ENCODE data around the gene C3orf80. TPM values are rescaled to one million over a fixed set of nuclear protein-coding genes. Genes with fewer than 3 reads are reported as not detected.
"Not testable (repeated sequence)": the region's sequence is repeated elsewhere in the genome, so short reads cannot be mapped to it uniquely, and the experiment has no call there.

The C3orf80 gene
- total and polyA plus RNA-seq, 4 donors, result 0.13 to 1.1 (median 0.45) TPM

DNA sequence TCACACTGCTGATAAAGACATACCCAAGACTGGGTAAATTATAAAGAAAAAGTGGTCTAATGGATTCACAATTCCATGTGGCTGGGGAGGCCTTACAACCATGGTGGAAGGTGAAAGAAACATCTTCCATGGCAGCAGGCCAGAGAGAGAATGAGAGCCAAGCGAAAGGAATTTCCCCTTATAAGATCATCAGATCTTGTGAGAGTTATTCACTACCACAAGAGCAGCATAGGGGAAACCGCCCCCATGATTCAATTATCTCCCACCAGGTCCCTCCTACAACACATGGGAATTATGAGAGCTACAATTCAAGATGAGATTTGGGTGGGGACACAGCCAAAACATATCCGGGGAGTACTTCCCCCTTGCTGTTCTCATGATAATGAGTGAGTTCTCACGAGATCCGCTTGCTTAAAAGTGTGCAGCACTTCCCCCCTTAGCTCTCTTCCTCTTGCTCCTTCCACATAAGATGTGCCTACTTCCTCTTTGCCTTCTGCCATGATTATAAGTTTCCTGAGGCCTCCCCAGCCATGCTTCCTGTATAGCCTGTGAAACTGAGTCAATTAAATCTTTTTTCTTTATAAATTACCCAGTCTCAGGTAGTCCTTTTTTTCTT is 20.7 kb upstream of the C3orf80 start:
- DNase-seq; H3K9me3 ChIP-seq (ENCODE audit: control insufficient read depth, low read length); H3K27me3 ChIP-seq (ENCODE audit: control insufficient read depth in 1 of 2, insufficient read depth in 2 of 2, low read length in 1 of 2); H3K36me3 ChIP-seq (ENCODE audit: control insufficient read depth in 1 of 2, insufficient read depth in 2 of 2, low read length in 1 of 2); H3K4me3 ChIP-seq (ENCODE audit: low read length in 2 of 2); H3K4me1 ChIP-seq (ENCODE audit: control insufficient read depth in 1 of 2, insufficient read depth in 2 of 2, low read length in 2 of 2); ATAC-seq (ENCODE audit: low FRiP score); intact Hi-C loops (cut with DNase I); H3K27ac ChIP-seq (ENCODE audit: low read depth in 1 of 2, low read length in 2 of 2): not testable (repeated sequence)
- 88 to 92% methylated on average over 5 of the region's 5 CpGs for WGBS, 2 donors

- H3K9me3 ChIP-seq (ENCODE audit: control insufficient read depth, low read length), result peaks cover 2% of the 10 kb centered on the region
- DNase-seq (no peak), ATAC-seq (ENCODE audit: low FRiP score) (no peak)
- intact Hi-C loops (cut with DNase I), result no loop called here
- H3K27ac ChIP-seq (ENCODE audit: low read depth in 1 of 2, low read length in 2 of 2), result no peak overlapping the region
- no peak overlapping the region for H3K4me3 ChIP-seq (ENCODE audit: low read length in 2 of 2)
- H3K4me1 ChIP-seq (ENCODE audit: control insufficient read depth in 1 of 2, insufficient read depth in 2 of 2, low read length in 2 of 2), result no peaks in the 10 kb centered on the region
- no peaks in the 10 kb centered on the region for H3K27me3 ChIP-seq (ENCODE audit: control insufficient read depth in 1 of 2, insufficient read depth in 2 of 2, low read length in 1 of 2)
- 38 to 49% methylated on average over 4 of the region's 4 CpGs for WGBS, 2 donors
- H3K36me3 ChIP-seq (ENCODE audit: control insufficient read depth in 1 of 2, insufficient read depth in 2 of 2, low read length in 1 of 2), result no peaks in the 10 kb centered on the region
These were observed 19.6 kb upstream of the C3orf80 start for GRCh38 chr3:160205606-160206005.

DNA sequence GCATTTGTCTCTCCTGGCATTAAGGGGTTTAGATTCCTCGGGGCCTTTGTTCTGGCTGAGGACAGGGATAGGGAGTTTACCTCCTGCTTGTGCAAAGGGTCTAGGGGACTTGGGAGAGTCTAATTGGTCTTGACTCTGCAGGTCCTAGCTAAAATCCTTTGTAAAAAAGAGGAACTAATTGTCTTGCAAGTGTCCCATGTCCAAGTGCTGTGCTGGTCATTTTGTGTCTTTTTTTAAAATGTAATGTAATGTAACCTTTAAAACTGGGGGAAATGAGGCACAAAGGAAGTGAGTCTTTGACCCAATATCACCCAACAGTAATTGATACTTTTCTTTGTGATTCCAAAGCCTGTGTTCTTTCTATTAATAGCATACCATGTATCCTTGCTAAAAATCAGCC is 14.9 kb upstream of the C3orf80 start:
- Histone ChIP-seq H3K27me3 (ENCODE audit: control insufficient read depth in 1 of 2, insufficient read depth in 2 of 2, low read length in 1 of 2) (no peaks in the 10 kb centered on the region), H3K4me3 (ENCODE audit: low read length in 2 of 2) (no peak overlapping the region), H3K4me1 (ENCODE audit: control insufficient read depth in 1 of 2, insufficient read depth in 2 of 2, low read length in 2 of 2) (no peaks in the 10 kb centered on the region), H3K27ac (ENCODE audit: low read depth in 1 of 2, low read length in 2 of 2) (no peak overlapping the region), H3K9me3 (ENCODE audit: control insufficient read depth, low read length) (no peaks in the 10 kb centered on the region), H3K36me3 (ENCODE audit: control insufficient read depth in 1 of 2, insufficient read depth in 2 of 2, low read length in 1 of 2) (no peaks in the 10 kb centered on the region)
- 90 to 95% methylated on average over 1 of the region's 1 CpG for WGBS, 2 donors
- intact Hi-C loops (cut with DNase I), result no loop called here
- no peak for DNase-seq
- no peak for ATAC-seq (ENCODE audit: low FRiP score)

- no peak overlapping the region for H3K27ac ChIP-seq (ENCODE audit: low read depth in 1 of 2, low read length in 2 of 2)
- no peaks in the 10 kb centered on the region for H3K9me3 ChIP-seq (ENCODE audit: control insufficient read depth, low read length)
- H3K4me1 ChIP-seq (ENCODE audit: control insufficient read depth in 1 of 2, insufficient read depth in 2 of 2, low read length in 2 of 2), result no peaks in the 10 kb centered on the region
- no peak for DNase-seq
- no peak overlapping the region for H3K4me3 ChIP-seq (ENCODE audit: low read length in 2 of 2)
- WGBS, 2 donors, result 61 to 72% methylated on average over 1 of the region's 1 CpG
- no peaks in the 10 kb centered on the region for H3K36me3 ChIP-seq (ENCODE audit: control insufficient read depth in 1 of 2, insufficient read depth in 2 of 2, low read length in 1 of 2)
- no peaks in the 10 kb centered on the region for H3K27me3 ChIP-seq (ENCODE audit: control insufficient read depth in 1 of 2, insufficient read depth in 2 of 2, low read length in 1 of 2)
- peak; percentile 57 for ATAC-seq (ENCODE audit: low FRiP score)
- intact Hi-C loops (cut with DNase I), result no loop called here
These were observed 14.4 kb upstream of the C3orf80 start for GRCh38 chr3:160210799-160211221.

- 87 to 94% methylated on average over 1 of the region's 1 CpG for WGBS, 2 donors
- intact Hi-C loops (cut with DNase I), result no loop called here
- H3K4me3 ChIP-seq (ENCODE audit: low read length in 2 of 2), result no peak overlapping the region
- no peaks in the 10 kb centered on the region for H3K9me3 ChIP-seq (ENCODE audit: control insufficient read depth, low read length)
- H3K27me3 ChIP-seq (ENCODE audit: control insufficient read depth in 1 of 2, insufficient read depth in 2 of 2, low read length in 1 of 2), result no peaks in the 10 kb centered on the region
- H3K4me1 ChIP-seq (ENCODE audit: control insufficient read depth in 1 of 2, insufficient read depth in 2 of 2, low read length in 2 of 2), result no peaks in the 10 kb centered on the region
- no peak for DNase-seq
- no peaks in the 10 kb centered on the region for H3K36me3 ChIP-seq (ENCODE audit: control insufficient read depth in 1 of 2, insufficient read depth in 2 of 2, low read length in 1 of 2)
- H3K27ac ChIP-seq (ENCODE audit: low read depth in 1 of 2, low read length in 2 of 2), result no peak overlapping the region
- ATAC-seq (ENCODE audit: low FRiP score), result no peak
These were observed 12.0 kb upstream of the C3orf80 start for GRCh38 chr3:160213191-160213590.

DNA sequence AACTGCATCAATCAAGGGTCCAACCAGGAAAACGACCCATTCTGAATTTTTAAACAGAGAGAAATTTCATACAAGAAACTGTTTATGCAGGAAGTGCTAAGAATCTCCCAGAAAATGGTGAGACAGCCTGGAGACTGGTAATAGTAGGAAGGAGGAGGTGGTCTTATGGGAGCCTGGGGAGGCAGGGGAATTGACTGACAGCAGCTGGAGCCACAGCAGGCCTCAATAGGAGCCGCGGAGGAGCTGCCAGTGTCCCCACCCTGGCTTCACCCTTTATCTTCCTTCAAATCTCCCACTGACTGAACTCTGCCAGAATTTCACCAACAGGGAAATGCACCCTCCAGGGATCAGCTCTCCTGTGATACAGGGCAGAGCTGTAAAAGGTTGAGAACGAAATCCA is 7.5 kb upstream of the C3orf80 start:
- Histone ChIP-seq H3K9me3 (ENCODE audit: control insufficient read depth, low read length) (no peaks in the 10 kb centered on the region), H3K27me3 (ENCODE audit: control insufficient read depth in 1 of 2, insufficient read depth in 2 of 2, low read length in 1 of 2) (no peaks in the 10 kb centered on the region), H3K4me3 (ENCODE audit: low read length in 2 of 2) (no peak overlapping the region), H3K36me3 (ENCODE audit: control insufficient read depth in 1 of 2, insufficient read depth in 2 of 2, low read length in 1 of 2) (no peaks in the 10 kb centered on the region), H3K27ac (ENCODE audit: low read depth in 1 of 2, low read length in 2 of 2) (no peak overlapping the region), H3K4me1 (ENCODE audit: control insufficient read depth in 1 of 2, insufficient read depth in 2 of 2, low read length in 2 of 2) (no peaks in the 10 kb centered on the region)
- DNase-seq (no peak), ATAC-seq (ENCODE audit: low FRiP score) (no peak)
- WGBS, 2 donors, result 77 to 80% methylated on average over 4 of the region's 4 CpGs
- intact Hi-C loops (cut with DNase I), result no loop called here

DNA sequence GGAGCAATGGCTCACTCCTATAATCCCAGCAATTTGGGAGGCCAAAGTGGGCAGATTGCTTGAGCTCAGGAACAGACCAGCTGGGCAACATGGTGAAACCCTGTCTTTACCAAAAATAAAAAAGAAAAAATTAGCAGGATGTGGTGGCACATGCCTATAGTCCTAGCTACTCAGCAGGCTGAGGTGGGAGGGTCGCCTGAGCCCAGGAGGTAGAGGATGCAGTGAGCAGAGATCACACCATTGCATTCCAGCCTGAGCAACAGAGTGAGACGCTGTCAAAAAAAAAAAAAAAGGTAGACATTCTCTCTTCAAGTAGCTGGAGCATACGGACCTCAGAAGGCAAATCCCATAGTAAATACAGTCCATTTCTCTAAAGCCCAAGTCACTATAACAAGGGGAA is 7.1 kb upstream of the C3orf80 start:
- intact Hi-C loops (cut with DNase I), result no loop called here
- no peak for DNase-seq
- Histone ChIP-seq H3K27me3 (ENCODE audit: control insufficient read depth in 1 of 2, insufficient read depth in 2 of 2, low read length in 1 of 2) (no peaks in the 10 kb centered on the region), H3K27ac (ENCODE audit: low read depth in 1 of 2, low read length in 2 of 2) (no peak overlapping the region), H3K9me3 (ENCODE audit: control insufficient read depth, low read length) (no peaks in the 10 kb centered on the region), H3K36me3 (ENCODE audit: control insufficient read depth in 1 of 2, insufficient read depth in 2 of 2, low read length in 1 of 2) (no peaks in the 10 kb centered on the region), H3K4me3 (ENCODE audit: low read length in 2 of 2) (no peak overlapping the region), H3K4me1 (ENCODE audit: control insufficient read depth in 1 of 2, insufficient read depth in 2 of 2, low read length in 2 of 2) (no peaks in the 10 kb centered on the region)
- WGBS, 2 donors, result 73 to 81% methylated on average over 3 of the region's 3 CpGs
- ATAC-seq (ENCODE audit: low FRiP score), result no peak

DNA sequence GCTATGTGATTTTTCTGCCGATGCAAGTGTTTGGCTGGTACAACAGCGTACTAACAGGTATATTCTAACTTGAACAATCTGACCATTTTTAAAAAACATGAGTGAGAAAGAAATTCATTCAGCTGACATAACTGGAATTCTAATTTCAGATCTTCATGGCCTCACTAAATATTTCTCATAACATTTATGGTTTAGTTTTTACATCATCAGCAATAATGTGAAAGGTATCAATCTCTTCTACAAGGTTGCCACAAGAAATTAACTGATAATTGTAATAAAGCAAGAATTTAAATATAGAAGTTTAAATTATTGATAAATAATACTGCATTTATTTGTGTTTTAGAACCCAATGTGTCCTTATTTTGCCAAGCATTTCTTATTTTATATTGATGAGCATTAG is 5.2 kb upstream of the C3orf80 start:
- ATAC-seq (ENCODE audit: low FRiP score) (no peak), DNase-seq (no peak)
- Histone ChIP-seq H3K27ac (ENCODE audit: low read depth in 1 of 2, low read length in 2 of 2) (no peak overlapping the region), H3K9me3 (ENCODE audit: control insufficient read depth, low read length) (no peaks in the 10 kb centered on the region), H3K4me3 (ENCODE audit: low read length in 2 of 2) (no peak overlapping the region), H3K27me3 (ENCODE audit: control insufficient read depth in 1 of 2, insufficient read depth in 2 of 2, low read length in 1 of 2) (no peaks in the 10 kb centered on the region), H3K4me1 (ENCODE audit: control insufficient read depth in 1 of 2, insufficient read depth in 2 of 2, low read length in 2 of 2) (no peaks in the 10 kb centered on the region), H3K36me3 (ENCODE audit: control insufficient read depth in 1 of 2, insufficient read depth in 2 of 2, low read length in 1 of 2) (no peaks in the 10 kb centered on the region)
- WGBS, 2 donors, result 99 to 100% methylated on average over 2 of the region's 2 CpGs
- intact Hi-C loops (cut with DNase I), result no loop called here

DNA sequence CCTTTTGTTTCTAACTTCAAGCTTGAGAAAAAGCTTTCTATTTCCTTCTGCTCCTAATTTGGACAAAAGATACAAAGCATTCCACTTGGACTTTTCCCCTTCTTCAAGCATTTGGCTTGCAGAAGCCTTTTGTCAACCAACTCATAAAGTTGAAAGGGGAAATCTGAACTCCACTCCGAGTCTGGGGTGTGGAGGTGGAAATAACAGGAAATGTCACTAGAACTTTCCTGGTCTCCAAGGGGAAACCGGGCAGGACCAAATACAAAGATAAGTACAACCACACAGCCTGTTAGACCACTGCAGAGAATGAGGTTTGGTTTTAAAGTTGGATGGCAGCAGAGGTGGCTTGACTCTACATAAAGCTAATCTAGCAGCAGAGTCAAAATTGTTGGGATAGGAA is 4.2 kb upstream of the C3orf80 start:
- intact Hi-C loops (cut with DNase I), result no loop called here
- ATAC-seq (ENCODE audit: low FRiP score) (no peak), DNase-seq (no peak)
- Histone ChIP-seq H3K27me3 (ENCODE audit: control insufficient read depth in 1 of 2, insufficient read depth in 2 of 2, low read length in 1 of 2) (no peaks in the 10 kb centered on the region), H3K36me3 (ENCODE audit: control insufficient read depth in 1 of 2, insufficient read depth in 2 of 2, low read length in 1 of 2) (no peaks in the 10 kb centered on the region), H3K27ac (ENCODE audit: low read depth in 1 of 2, low read length in 2 of 2) (no peak overlapping the region), H3K4me1 (ENCODE audit: control insufficient read depth in 1 of 2, insufficient read depth in 2 of 2, low read length in 2 of 2) (no peaks in the 10 kb centered on the region), H3K4me3 (ENCODE audit: low read length in 2 of 2) (no peak overlapping the region), H3K9me3 (ENCODE audit: control insufficient read depth, low read length) (no peaks in the 10 kb centered on the region)
- WGBS, 2 donors, result 6% methylated on average over 2 of the region's 2 CpGs
